A172 (cell line): ENCODE data around the gene RADX. TPM values are rescaled to one million over a fixed set of nuclear protein-coding genes. Genes with fewer than 3 reads are reported as not detected.
A peak's percentile ranks its signal among the peaks of the same experiment; 100 is the strongest.
"Not testable (repeated sequence)": the region's sequence is repeated elsewhere in the genome, so short reads cannot be mapped to it uniquely, and the experiment has no call there.

Source experiments
- DNase-seq: peaks from one replicate; pipeline ENCODE4 v3.0.0-alpha.2; 2015; ENCODE audit warnings: low spot score
- total RNA-seq: library from RNA; depleted of rRNA; stranded (reverse); fragments of >200 nt; shearing (Covaris generic); gene quantifications from 2 replicates; pipeline ENCODE4 v1.2.3, GENCODE V29; 2014; rRNA removed

The RADX gene, protein sequence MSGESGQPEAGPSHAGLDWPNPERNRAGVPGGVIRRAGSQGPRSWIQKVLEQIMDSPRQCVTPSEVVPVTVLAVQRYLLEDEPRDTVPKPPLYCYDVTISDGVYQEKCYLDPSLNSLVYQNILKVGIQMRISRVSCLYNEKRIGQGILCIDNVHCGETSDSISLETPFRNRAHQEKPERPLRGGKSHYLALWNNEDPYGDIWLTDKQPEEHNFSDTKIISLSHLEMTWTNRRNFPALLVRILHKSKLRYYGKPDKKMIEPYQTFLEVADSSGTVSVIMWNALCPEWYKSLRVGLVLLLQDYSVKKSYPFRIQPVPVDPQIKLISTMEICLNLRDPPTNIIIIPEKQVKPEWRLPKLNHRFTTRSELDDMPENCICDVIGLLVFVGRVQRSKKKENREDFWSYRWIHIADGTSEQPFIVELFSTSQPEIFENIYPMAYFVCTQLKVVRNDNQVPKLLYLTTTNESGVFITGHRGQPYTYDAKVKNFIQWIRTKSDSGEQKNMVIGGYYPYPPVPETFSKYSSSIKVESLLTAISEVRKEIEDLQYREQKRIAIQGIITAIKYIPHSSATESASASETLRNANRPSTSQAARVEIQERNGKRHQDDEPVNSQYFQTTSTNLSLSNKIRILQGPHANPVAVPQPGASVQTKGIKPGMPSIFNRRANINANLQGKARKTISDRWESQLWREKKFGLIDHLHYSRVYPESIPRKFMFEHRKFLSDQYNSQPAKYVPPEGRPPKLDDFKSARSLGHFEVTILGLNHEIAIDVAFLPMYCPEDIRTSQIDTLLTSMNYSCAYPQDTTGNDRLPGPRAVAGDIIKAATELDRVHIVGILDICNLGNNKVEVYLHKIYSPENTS
- not detected in 2 replicates for total RNA-seq

- peak; percentile 0 for DNase-seq
Measured at GRCh38 chrX:106611679-106612392, at the start of gene RADX. RADX (plus strand) TSS chrX:106611978; CDS start chrX:106612081, 103 bp downstream.

- DNase-seq, result no peak
Measured at GRCh38 chrX:106564986-106565385, 46.8 kb upstream of the RADX start.

DNA sequence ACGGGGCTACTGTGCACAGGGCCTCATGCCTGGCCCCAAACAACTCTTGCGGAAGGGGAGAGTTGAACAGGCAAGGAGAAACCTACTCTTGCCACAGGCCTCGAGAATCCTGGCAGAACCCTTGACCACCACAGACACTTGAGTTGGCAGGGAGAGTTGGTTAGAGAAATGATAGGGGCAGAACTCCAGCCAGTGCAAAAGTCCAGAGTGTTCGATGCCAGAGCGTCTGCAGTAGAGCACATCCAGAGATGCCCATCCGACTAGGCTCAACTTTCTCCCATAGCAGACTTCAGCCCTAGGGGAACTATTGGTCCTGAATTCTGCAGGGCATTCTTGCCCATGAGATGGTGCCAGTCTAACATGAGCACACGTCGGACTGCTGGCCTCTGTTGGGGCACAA is 45.4 kb upstream of the RADX start:
- no peak for DNase-seq

DNA sequence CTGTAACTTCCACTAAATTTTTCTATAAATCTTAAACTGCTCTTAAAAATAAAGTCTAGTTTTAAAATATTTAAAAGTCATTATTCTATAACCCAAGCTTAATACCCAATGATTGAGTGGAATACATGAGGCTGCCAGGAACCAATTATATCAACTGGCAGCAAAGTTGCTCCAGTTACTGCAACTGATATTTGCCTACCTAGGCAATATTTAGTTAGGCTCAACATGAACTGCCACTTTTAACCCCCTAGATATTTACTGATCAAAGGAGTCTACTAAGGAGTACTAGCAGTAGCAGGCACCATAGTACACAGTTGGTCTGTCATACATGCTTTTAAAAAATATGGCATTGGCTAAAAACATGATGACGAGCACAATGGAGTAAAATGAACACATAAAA is 29.9 kb upstream of the RADX start:
- DNase-seq, result no peak

DNA sequence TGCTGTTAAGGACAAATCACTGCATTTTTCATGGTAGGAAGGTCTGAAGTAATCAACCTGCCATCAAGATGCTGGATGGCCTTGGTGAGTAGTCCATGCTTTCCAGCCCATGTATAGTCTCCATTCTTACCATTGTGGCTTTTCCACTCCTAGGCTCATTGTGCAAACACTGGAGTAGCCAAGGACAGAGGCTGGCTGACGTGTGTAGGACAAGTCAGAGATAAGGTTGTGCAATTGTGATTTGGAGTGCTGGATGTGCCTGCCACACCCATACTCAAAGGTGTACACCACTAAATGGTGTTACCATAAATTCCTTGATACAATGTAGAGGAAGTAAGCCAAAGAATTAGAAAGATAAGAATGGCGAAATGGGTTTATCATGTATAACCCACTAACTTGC is 26.3 kb upstream of the RADX start:
- no peak for DNase-seq

GRCh38 chrX:106588801-106589200 is 23.0 kb upstream of the RADX start:
- DNase-seq, result no peak

DNA sequence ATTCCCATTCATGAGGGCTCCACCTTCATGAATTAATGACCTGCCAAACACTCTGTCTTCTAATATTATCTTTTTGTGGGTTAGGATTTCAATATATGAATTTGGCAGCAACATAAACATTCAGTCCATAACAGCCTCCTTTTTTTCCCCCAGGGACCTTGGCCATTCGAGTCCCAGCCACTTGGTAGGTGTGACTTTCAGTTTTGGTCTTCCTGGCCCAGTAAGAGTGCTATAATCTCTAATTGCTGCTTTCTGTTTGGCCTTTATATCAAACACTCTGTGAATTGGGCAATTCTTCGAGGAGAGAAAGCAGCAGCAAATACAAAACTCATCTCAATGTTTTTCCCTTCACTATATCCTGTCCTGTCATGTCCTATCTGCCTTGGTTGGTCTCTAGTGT is 12.4 kb upstream of the RADX start:
- DNase-seq, result no peak

GRCh38 chrX:106606571-106606970 is 5.2 kb upstream of the RADX start:
- DNase-seq, result no peak

- DNase-seq, result no peak
Measured at GRCh38 chrX:106608016-106608415, 3.8 kb upstream of the RADX start.

GRCh38 chrX:106611317-106611678 is 480 bp upstream of the RADX start:
- no peak for DNase-seq

DNA sequence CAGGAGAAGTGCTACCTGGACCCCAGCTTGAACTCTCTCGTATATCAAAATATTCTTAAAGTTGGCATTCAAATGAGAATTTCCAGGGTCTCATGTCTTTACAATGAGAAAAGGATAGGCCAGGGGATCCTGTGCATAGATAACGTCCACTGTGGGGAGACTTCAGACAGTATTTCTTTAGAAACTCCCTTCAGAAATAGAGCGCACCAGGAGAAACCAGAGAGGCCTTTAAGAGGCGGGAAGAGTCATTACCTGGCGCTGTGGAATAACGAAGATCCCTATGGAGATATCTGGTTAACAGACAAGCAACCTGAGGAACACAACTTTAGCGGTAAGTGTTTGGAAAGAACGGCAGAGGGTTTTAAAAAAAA is 600 bp downstream of the RADX start:
- no peak for DNase-seq

- no peak for DNase-seq
Measured at GRCh38 chrX:106613277-106613676, 1.5 kb downstream of the RADX start.

DNA sequence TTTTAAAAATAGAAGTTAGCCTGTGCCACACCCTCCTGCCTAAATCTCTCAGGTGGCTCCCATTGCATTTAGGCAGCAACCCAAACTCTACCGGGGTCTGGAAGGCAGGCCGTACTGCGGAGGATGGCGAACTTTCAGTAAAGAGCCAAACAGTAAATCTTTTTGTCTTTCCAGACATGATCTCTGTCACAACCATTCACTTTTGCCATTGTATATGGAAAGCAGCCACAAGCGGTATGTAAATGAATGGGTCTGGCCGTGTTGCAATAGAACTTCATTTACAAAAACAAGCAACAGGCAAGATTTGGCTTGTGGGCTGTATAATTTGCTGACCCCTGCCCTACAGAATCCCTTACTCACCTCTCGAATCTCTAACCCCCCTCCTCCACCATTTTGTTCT is 3.3 kb downstream of the RADX start:
- no peak for DNase-seq

- no peak for DNase-seq
Measured at GRCh38 chrX:106619797-106620196, 8.0 kb downstream of the RADX start.

DNA sequence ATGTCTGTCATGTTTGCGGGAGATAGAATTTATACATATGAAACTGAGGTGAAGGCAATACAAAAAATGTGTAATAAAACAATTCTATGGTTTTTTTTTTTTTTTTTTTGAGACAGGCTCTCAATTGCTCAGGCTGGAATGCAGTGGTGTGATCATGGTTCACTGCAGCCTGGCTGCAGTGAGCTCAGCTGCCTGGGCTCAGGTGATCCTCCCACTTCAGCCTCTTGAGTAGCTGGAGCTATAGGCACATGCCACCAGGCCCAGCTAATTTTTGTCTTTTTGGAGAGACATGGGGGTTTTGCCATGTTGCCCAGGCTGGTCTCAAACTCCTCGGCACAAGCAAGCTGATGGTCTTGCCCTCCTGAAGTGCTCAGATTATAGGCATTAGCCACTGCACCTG is 10.1 kb downstream of the RADX start:
- DNase-seq, result no peak

DNA sequence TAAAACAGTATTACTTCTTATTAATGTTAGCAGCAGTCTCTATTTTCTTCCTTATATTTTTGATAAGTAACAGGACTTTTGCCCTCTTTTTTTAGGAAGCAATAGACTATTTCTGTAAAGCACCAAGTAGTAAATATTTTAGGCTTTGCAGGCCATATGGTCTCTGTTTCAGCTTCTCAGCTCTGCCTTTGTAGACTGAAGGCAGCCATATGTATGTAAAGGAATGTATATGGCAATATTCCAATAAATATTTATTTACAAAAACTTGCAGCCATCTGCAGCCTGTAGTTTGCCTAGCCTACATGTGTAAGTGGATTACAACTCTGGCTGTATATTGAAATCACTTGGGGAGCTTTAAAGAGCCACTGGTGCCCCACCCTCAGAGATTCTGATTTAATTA is 15.0 kb downstream of the RADX start:
- no peak for DNase-seq

DNA sequence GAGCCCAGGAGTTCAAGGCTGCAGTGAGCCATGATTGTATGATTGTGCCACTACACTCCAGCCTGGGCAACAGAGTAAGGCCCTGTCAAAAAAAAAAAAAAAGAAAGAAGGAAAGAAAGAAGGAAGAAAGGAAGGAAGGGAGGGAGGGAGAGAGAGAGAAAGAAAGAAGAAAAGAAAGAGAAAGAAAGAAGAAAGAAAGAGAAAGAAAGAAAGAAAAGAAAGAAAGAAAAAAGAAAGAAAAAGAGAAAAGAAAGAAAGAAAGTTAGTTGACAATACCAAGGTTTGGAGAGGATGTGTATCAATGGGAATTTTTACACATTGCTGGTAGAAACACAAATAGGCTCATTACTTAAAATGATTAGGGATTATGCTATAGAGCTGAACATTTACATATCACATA is 19.8 kb downstream of the RADX start:
- no peak for DNase-seq

- no peak for DNase-seq
Measured at GRCh38 chrX:106649523-106650428, 38.0 kb downstream of the RADX start.

GRCh38 chrX:106653625-106654024 is 41.8 kb downstream of the RADX start:
- not testable (repeated sequence) for DNase-seq

DNA sequence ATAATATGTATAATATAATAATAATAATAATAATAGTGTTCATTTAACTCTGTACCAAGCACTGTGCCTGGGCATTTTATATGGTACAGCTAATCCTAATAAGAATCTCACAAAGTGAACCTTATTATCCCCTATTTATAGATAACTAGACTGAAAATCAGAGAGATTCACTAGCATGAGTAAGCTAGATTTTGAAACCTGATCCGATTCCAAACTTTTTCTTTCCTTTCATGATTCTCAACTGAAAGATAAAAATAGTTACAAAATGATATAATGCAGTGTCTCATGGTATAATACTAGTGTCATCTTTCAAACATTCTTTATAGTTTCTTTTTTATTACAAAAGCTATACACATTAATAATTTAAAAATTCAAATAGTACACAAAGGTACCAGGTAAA is 58.9 kb downstream of the RADX start:
- DNase-seq, result no peak

GRCh38 chrX:106672527-106672926 is 60.7 kb downstream of the RADX start:
- no peak for DNase-seq
